ENCODE results near the gene RARRES2.
A peak's percentile ranks its signal among the peaks of the same experiment; 100 is the strongest.
"Not testable (repeated sequence)": the region's sequence is repeated elsewhere in the genome, so short reads cannot be mapped to it uniquely, and the experiment has no call there.

RARRES2 gene

DNA sequence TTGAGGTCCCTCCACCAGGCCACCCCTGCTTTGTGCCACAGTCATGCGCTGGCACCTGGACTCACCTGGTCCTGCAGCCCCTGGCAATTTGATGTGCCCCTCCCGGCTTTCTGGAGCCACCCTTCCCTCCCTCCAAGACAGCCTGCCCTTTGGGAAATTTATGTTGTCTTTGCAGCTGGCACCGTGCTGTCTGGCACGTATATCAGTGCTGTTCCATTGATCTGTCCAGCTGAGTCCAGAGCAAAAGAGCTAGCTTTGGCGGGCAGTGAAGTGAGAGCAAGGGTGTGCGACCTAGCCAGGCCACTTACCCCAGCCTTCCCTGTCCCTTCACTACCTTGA lies 5.7 kb downstream of the RARRES2 start:
- no peak for DNase-seq

GRCh38 chr7:150335108-150335773 lies 6.2 kb downstream of the RARRES2 start:
- DNase-seq = no peak

DNA sequence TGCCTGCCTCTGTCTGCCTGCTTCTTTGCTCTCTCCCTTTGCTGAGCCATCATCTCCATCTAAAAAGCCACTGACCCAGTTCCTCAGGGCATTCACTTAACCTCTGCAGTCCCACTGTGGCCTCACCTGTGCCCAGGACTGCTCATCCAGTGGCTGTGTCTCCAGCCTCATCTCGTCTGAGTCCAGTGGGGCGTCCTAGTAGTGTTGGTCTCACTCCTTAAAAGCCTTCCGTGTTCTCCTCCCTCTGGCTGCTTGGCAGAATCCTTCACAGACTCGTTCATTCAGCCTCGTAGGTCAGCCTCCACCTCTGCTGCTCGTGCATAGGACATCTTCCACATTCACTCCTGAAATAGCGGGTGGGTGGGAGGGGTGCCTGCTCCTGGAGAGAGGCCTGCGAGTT lies 7.3 kb downstream of the RARRES2 start:
- no peak for DNase-seq

DNA sequence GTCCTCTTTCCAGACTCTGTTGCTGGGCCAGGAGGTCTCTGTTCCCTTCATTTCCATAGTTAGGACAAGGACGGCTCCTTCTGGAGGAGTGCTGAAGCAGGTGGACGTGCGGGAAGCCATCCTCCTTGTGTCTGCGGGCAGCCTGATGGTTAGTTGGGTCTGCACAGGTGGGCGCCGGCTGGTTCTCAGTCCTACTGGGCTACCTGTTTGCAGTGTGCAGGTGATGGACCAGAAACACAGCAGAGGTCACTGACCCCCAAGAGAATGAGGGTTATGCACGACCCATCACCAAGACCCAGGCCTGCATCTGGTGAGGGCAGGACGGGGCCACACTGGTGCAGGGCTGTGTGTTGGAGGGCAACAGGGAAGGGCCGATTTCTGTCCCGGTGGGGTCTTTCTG lies 7.8 kb downstream of the RARRES2 start:
- DNase-seq = no peak

DNA sequence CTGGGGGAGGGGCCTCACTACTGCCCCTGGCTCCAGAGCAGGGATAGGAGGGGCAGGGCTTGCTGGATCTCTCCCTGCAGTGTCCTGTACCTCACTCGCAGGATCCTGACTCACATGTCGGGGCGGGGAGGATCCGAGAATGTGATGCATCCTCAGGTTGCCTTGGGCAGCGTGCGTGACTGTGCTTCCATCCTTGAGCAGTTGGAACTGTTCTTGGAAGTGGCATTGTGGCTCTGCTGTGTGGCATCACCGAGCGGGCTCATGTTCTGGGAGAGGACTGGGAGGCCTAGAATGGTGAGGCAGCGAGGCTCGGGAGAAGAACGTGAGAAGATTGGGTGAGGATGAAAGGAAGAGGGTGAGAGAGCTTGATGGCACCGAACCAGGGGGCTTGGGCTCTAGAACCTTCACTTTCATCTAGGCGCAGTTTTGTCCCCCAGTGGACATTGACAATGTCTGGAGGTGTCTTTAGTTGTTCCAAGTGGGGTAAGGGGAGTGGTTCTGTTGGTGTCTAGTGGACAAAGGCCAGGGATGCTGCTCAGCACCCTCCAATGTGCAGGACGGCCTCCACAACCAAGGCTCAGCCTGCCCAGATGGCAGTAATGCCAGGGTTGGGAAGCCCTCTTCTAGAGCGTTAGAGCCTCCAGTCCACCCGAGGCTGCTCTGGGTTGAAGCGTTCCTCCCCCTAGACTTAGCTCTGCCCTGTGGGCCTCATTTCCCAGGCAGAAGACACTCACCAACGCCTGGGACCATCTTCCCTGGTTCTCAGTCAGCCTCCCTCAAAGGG lies 8.4 kb downstream of the RARRES2 start:
- no peak for DNase-seq

DNA sequence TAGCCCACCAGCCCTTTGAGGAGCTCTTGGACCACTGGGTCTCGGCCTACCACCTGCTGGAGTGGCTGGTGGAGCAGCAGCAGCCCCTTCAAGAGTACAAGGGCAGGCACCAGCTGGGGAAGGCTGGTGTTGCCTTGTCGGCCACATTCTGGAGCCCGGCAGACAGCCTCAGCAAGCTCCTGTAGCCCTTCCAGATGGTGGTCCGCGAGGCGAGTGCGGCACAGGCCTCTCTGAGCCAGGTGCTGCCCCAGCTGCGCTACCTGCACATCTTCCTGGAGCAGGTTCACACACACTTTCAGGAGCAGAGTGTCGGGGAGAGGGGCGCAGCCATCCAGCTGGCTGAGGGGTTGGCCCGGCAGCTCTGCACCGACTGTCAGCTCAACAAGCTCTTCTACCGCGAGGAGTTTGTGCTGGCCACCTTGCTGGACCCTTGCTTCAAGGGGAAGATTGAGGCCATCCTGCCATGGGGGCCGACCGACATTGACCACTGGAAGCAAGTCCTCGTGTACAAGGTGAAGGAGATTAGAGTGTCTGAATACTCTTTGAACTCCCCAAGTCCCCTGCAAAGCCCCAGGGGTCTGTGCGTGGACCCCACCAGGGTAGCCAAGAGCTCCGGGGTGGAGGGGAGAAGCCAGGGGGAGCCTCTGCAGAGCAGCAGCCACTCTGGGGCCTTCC lies 11.1 kb downstream of the RARRES2 start:
- no peak for DNase-seq

DNA sequence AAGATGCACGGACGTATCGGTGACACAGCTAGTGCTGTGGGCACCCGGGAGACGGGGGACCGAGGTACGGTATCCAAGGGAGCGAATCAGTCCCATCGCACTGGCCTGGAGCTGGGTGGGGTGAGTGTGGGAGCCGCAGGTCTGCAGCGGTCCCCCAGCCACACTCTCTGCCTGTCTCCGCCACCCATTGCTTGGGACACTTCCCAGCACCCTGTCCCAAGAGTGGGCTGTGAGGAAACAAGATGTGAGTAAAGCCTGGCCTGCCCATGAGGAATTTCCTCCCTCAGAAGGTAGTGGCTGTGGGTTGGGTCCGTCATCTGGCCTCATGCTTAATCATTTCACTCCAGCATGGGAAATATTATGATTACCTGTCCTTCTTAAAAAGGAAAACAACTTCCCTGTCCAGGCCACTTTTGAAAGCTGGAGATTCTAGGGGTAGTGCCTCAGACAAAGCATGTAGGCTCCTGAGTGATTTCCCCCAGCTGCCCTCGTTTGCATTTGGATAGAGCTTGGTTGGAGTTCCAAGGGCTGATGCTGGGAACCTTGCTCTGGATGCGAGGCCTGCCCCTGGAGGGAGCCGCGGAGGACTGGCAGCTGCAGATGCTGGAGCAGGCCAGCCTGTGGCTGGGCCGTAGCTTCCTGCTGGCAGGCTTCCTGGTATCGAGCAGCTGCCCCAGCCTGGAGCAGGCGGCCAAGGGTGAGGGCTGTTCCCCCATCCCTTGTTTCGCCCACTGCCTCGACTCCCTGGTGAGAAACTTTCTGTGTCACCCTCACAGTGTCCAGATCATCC lies 11.9 kb downstream of the RARRES2 start:
- no peak for DNase-seq

DNA sequence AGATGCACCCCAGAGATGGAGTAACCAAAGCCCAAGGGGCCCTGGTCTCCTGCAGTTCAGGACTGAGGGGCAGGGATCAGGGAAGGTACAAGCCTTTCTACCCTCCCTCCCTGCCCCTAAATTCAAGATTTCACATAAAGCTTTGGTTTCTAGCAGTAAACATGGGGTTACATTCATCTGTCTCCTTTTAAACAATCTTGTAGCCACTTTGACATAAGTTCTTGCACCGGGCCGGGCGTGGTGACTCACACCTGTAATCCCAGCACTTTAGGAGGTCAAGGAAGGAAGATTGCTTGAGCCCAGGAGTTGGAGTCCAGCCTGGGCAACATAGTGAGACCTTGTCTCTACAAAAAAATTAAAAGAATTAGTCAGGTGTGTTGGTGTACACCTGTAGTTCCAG lies 14.1 kb downstream of the RARRES2 start:
- no peak for DNase-seq

- no peak for DNase-seq
These were observed 14.7 kb downstream of the RARRES2 start for GRCh38 chr7:150326657-150327268.

DNA sequence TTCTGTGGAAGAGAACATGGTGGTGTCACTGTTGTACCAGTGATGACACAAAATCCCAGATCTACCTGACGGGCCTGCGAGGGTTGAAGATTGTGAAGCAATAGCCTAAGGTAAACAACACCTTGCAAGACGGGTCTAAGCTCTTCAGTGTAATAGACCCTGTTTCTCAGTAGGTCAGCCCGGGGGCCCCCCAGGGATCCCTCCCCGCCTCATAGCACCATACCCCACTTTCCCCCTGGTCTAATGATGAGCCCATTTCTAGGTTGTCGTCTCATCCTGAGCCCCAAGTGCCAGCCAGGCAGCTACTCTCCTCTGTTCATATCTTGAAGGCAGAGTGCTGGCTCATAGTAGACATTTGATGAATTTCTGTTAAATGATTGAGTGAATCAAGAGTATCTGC lies 15.5 kb downstream of the RARRES2 start:
- no peak for DNase-seq

- no peak for DNase-seq
These were observed 16.3 kb downstream of the RARRES2 start for GRCh38 chr7:150325110-150325611.

- DNase-seq = no peak
These were observed 17.0 kb downstream of the RARRES2 start for GRCh38 chr7:150324373-150324961.

DNA sequence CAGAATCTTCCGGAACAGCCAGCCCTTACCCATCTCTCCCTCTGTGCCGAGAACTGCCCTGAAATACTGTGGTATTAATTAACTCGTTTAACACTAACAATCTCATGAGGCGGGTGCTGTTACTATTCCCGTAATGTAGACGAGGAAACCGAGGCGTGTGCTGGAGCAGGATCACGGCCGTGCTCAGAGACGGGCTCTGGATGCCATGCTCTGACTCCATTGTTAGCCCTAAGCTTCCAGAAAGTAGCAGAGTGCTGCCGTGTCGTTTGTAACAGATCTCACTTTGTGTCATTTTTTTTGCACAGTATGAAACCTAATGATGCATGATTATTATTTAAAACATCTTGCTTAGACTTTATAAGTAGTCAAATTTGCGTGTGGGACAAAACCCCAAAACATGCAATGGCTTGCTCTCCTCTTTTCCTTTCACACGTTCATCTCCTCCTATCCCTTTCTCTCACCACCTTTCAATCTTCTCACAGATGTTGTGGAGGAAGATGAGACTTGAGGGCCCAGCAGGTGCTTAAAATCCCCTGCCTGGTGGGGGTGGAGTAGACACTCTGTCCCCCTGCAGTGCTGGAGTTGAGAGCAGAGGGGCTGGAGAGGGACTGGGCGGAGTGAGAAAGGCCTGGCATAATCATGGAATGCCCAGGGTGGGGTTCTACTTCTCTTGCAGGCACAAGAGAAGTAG lies 17.6 kb downstream of the RARRES2 start:
- no peak for DNase-seq

- peak; percentile 31 for DNase-seq
These were observed 18.4 kb downstream of the RARRES2 start, which contains the start of the genes ACTR3C and LRRC61 for GRCh38 chr7:150322833-150323681. Gene ACTR3C, minus strand, starts transcription at chr7:150323545. Its CDS starts 28,249 bp downstream, at chr7:150295296. Gene LRRC61, plus strand, starts transcription at chr7:150323355. Its CDS starts 13,507 bp downstream, at chr7:150336862.

DNA sequence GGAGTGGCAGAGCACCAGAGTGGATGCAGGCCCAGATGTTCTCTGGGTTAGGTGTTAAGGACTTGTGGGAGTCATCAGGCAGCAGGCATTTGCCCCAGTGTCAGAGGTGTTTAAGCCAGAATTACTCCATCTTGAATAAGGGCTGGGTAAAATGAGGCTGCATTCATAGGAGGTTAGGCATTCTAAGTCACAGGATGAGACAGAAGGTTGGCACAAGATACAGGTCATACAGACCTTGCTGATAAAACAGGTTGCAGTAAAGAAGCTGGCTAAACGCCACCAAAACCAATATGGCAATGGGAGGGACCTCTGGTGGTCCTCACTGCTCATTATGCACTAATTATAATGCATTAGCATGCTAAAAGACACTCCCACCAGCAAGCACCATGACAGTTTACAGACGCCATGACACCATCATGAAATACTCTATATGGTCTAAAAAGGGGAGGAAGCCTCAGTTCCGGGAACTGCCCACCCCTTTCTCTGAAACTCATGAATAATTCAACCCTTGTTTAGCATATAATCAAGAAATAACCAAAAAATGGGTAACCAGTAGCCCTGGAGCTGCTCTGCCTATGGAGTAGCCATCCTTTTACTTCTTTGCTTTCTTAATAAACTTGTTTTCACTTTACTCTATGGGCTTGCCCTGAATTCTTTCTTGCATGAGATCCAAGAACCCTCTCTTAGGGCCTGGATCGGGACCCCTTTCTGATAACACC lies 19.2 kb downstream of the RARRES2 start:
- no peak for DNase-seq

DNA sequence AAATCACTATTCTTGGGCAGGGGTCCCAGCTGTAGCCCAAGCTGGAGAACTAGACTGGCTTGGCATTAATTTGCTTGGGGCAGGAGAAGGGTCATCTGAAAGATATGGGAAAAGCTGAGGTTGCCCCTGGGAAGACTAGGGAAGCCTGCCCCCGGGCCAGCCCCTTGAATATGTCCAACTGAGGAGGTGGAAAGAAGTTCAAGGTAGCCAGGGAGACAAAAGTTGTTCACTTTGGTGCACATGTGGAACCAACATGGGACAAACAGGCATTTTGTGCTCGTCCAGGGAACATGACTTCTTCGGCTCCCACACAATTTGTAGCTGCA lies 19.7 kb downstream of the RARRES2 start:
- DNase-seq = no peak

DNA sequence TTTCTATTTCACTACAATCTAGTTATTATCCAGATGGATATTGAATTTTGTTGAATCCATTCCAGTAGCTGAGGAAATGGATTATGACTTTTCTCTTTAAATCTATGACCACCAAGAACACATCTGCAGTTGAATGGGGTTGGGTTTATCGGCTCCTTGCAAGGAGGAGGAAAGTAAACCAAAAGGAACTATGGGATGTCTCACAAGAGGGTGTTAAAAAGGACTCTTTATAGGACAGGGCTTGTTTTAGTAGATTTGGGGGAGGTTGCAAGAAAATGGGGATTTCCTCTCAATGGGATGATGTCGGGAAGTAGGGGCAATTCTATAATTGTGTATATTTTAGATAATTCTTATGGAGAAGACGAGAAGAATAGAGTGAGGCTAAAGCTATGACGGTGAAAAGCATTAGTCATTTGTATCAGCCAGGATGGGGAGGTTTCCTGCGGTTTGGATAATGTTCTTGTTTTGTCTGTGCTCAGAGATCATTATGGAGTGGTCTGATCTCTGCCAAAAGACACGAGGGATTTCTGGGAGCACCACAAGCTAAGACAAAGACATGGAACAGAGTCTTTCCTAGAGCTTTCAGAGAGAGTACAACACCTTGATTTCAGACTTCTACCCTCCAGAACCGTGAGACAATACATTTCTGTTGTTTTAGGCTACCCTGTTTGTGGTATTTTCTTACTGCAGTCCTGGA lies 23.5 kb downstream of the RARRES2 start:
- DNase-seq = no peak

GRCh38 chr7:150316987-150317386 lies 24.4 kb downstream of the RARRES2 start:
- not testable (repeated sequence) for DNase-seq

GRCh38 chr7:150314639-150315239 lies 26.7 kb downstream of the RARRES2 start:
- no peak for DNase-seq
